KMS-11 (cell line): Measurements from ENCODE around the gene PIP5K1C.
A peak's percentile ranks its signal among the peaks of the same experiment; 100 is the strongest.

Experiments used
- H2AFZ ChIP-seq: fragments of 200-600 bp; sonication (generic); 2 replicates; pipeline ENCODE4 v1.6.1; 2016; ENCODE audit warnings: antibody characterized with exemption, mixed run types, low read depth
- H3K27ac ChIP-seq: fragments of 200-600 bp; sonication (generic); 2 replicates; pipeline ENCODE4 v1.6.1; 2016; ENCODE audit warnings: mild to moderate bottlenecking, mixed run types
- H3K27me3 ChIP-seq: fragments of 200-600 bp; sonication (generic); 2 replicates; pipeline ENCODE4 v1.6.1; 2017; ENCODE audit warnings: mild to moderate bottlenecking, low read depth, mixed run types, moderate library complexity; ENCODE audit not compliant: insufficient read depth
- H3K36me3 ChIP-seq: fragments of 200-600 bp; sonication (generic); 2 replicates; pipeline ENCODE4 v1.6.1; 2017; ENCODE audit warnings: mild to moderate bottlenecking, mixed run types; ENCODE audit not compliant: insufficient read depth
- H3K4me1 ChIP-seq: fragments of 200-600 bp; sonication (generic); 2 replicates; pipeline ENCODE4 v1.6.1; 2016; ENCODE audit warnings: mild to moderate bottlenecking, low read depth, mixed run types; ENCODE audit not compliant: poor library complexity, severe bottlenecking
- H3K4me2 ChIP-seq: fragments of 200-600 bp; sonication (generic); 2 replicates; pipeline ENCODE4 v1.7.0; 2016; ENCODE audit warnings: mild to moderate bottlenecking, mixed run types
- H3K4me3 ChIP-seq: fragments of 200-600 bp; sonication (generic); IDR thresholded peaks from 2 replicates; pipeline ENCODE4 v1.6.1; 2017; ENCODE audit warnings: low read depth, low read length, mixed read lengths; ENCODE audit not compliant: insufficient read depth
- H3K79me2 ChIP-seq: fragments of 200-600 bp; sonication (generic); 2 replicates; pipeline ENCODE4 v1.6.1; 2016; ENCODE audit warnings: low read depth, mixed run types; ENCODE audit not compliant: insufficient read depth
- H3K9ac ChIP-seq: fragments of 200-600 bp; sonication (generic); 2 replicates; pipeline ENCODE4 v1.6.1; 2016; ENCODE audit warnings: mild to moderate bottlenecking, mixed run types
- H4K20me1 ChIP-seq: fragments of 200-600 bp; sonication (generic); 2 replicates; pipeline ENCODE4 v1.6.1; 2016; ENCODE audit warnings: mild to moderate bottlenecking, mixed run types; ENCODE audit not compliant: insufficient read depth
- CTCF ChIP-seq: fragments of 200-600 bp; sonication (generic); conservative IDR thresholded peaks from 2 replicates; pipeline ENCODE4 v1.6.1; 2017; ENCODE audit warnings: low read depth, mild to moderate bottlenecking, antibody characterized with exemption, low read length, moderate library complexity, mixed read lengths

Gene PIP5K1C

GRCh38 chr19:3618144-3618810, 82.0 kb downstream of the PIP5K1C start:
- H3K4me3 ChIP-seq, result no peak overlapping the region
- H3K36me3 ChIP-seq, result no peaks in the 10 kb centered on the region
- H3K4me1 ChIP-seq, result peaks cover 23% of the 10 kb centered on the region
- H3K27me3 ChIP-seq, result no peaks in the 10 kb centered on the region
- TF ChIP-seq CTCF, result peak; percentile 95
- H3K27ac ChIP-seq, result peak overlapping the region; percentile 96
- H4K20me1 ChIP-seq, result no peaks in the 10 kb centered on the region
- H3K4me2 ChIP-seq, result peak overlapping the region; percentile 100
- H3K9ac ChIP-seq, result peak overlapping the region; percentile 85
- H2AFZ ChIP-seq, result peak overlapping the region; percentile 33; the same call in 1 of the 2 replicates
- no peaks in the 10 kb centered on the region for H3K79me2 ChIP-seq

GRCh38 chr19:3617463-3617862, 82.8 kb downstream of the PIP5K1C start:
- no peak for TF ChIP-seq CTCF
- H3K27me3 ChIP-seq, result no peaks in the 10 kb centered on the region
- no peaks in the 10 kb centered on the region for H4K20me1 ChIP-seq

GRCh38 chr19:3615524-3616135, 84.6 kb downstream of the PIP5K1C start:
- no peaks in the 10 kb centered on the region for H3K27me3 ChIP-seq
- no peak overlapping the region for H3K9ac ChIP-seq
- no peaks in the 10 kb centered on the region for H3K79me2 ChIP-seq
- peaks cover 23% of the 10 kb centered on the region for H3K4me1 ChIP-seq
- H3K4me3 ChIP-seq, result no peak overlapping the region
- no peak overlapping the region for H2AFZ ChIP-seq
- no peak for TF ChIP-seq CTCF
- no peak overlapping the region for H3K27ac ChIP-seq
- H3K4me2 ChIP-seq, result no peak overlapping the region
- no peaks in the 10 kb centered on the region for H4K20me1 ChIP-seq
- H3K36me3 ChIP-seq, result no peaks in the 10 kb centered on the region

More at GRCh38 chr19:3617463-3617862, 82.8 kb downstream of the PIP5K1C start:
- peaks cover 23% of the 10 kb centered on the region for H3K4me1 ChIP-seq
- peak overlapping the region; percentile 100 for H3K4me2 ChIP-seq
- no peaks in the 10 kb centered on the region for H3K36me3 ChIP-seq
- H3K9ac ChIP-seq, result peak overlapping the region; percentile 85
- peak overlapping the region; percentile 96 for H3K27ac ChIP-seq
- H3K79me2 ChIP-seq, result no peaks in the 10 kb centered on the region
- no peak overlapping the region for H3K4me3 ChIP-seq
- H2AFZ ChIP-seq, result peak overlapping the region; percentile 33

GRCh38 chr19:3614858-3615505, 85.3 kb downstream of the PIP5K1C start:
- H3K4me3 ChIP-seq, result no peak overlapping the region
- H3K79me2 ChIP-seq, result no peaks in the 10 kb centered on the region
- no peak overlapping the region for H3K27ac ChIP-seq
- no peaks in the 10 kb centered on the region for H3K36me3 ChIP-seq
- no peaks in the 10 kb centered on the region for H3K27me3 ChIP-seq
- TF ChIP-seq CTCF, result no peak
- no peaks in the 10 kb centered on the region for H4K20me1 ChIP-seq
- H3K4me2 ChIP-seq, result no peak overlapping the region
- no peak overlapping the region for H2AFZ ChIP-seq
- H3K4me1 ChIP-seq, result peaks cover 23% of the 10 kb centered on the region
- no peak overlapping the region for H3K9ac ChIP-seq
